Measurements from ENCODE around the gene MRPS6.
A peak's percentile ranks its signal among the peaks of the same experiment; 100 is the strongest.

Gene MRPS6

DNA sequence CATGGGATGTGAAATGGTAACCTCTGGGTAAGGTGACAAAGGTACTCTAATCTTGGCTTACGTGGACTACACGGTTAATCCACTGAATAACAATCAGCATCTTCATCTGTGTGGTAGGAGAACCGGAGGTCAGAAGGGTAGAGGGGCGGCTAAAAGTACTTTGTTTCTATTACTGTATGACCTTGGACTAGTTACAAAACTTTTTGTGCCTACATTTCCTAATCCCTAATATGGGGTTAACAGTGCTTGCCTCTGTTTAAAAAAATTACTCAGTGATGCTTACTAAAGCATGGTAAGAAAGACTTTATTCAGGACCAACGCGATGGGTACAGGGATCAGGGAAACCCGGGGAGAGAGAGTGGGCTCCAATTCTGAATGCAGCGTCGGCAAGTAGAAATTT, 1.7 kb upstream of the MRPS6 start:
- DNase-seq: no peak

- peak in 23 of 58 donors; percentile 3 to 81 (median 45) for DNase-seq
Observed at GRCh38 chr21:34072145-34073031, 990 bp upstream of the MRPS6 start.

DNA sequence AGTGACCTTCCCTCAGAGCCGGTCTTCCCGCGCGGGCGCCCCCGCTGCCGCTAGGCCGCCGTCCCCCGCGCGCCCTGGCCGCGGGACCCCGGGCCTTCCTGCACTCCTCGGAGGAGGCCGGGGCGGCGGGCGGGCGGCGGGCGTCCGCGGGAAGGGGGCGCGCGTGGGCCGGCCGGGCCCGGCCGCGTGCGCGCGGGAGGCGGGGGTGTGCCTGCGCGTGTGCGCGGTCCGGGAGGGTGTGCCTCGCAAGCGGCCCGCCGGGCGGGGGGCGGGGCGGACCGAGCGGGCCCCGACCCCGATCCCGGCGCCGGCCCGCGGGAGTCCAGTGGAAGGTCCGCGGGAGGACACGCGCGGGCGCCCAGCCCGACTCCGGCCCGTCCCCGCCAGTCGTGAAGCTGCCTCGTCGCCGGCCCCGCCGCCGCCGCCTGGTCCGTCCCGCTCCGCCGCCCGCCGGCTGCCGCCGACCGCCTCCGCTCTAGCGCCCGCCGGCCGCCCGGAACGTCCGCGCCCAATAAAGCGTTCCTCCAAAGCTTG, 438 bp downstream of the MRPS6 start:
- DNase-seq: peak in 27 of 58 donors; percentile 10 to 63 (median 41)

DNA sequence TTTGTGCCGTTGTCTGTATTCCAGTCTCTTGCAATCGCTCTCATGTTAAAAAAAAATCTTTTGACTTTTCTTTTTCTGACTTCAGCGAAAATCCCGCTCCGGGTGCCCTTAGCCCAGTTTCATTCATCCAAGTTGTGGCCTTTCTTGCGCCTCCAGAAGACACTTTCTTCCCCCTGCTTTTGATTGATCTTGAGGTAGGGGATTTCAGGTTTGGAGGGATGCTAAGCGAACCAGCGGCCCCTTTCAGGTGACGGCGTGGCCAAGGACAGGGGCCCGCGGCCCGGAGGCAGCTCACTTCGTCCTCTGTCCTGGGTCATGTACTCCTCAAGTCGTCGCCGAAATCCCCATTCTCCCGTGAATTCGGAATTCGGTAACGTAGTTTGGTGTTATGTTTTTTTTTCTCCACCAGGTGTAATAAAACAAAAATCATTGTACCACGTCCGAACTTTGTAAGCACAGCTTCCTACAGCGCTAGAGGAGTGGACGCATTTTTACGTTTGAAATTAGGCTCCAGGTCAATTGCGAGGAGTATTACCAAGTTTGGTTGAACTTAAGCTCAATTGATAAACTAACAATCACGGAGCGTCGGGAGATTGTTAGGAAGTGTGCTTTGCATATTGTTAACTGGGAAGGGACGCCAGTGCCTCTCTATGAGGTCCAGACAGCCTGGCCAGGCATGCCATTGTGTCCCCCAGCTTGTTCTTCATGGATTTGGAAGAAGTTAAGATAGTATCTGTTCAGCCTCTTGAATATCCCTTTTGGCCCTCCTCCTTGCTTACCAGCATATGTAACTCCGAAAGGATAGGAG, 1.1 kb downstream of the MRPS6 start:
- peak in 3 of 58 donors; percentile 1 to 21 (median 2) for DNase-seq

DNA sequence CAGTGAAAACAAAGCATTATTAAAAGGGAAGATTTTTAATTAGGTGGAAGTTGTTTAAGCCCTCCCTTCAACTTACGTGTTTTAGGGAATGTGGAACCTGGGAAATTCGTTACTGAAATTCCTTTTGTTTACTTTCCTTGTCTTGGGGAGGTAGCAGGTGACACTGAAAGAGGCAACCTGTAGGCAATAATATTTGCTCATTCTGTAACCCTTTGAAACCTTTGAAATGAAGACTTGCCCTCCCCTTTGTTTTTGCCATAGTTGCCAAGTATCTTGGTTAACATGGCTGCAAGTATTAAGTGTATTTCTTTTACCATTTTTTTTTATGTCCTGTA, 1.7 kb downstream of the MRPS6 start:
- DNase-seq: no peak

GRCh38 chr21:34075760-34076660, 2.6 kb downstream of the MRPS6 start:
- no peak for DNase-seq

GRCh38 chr21:34076835-34077234, 3.5 kb downstream of the MRPS6 start:
- DNase-seq: no peak

DNA sequence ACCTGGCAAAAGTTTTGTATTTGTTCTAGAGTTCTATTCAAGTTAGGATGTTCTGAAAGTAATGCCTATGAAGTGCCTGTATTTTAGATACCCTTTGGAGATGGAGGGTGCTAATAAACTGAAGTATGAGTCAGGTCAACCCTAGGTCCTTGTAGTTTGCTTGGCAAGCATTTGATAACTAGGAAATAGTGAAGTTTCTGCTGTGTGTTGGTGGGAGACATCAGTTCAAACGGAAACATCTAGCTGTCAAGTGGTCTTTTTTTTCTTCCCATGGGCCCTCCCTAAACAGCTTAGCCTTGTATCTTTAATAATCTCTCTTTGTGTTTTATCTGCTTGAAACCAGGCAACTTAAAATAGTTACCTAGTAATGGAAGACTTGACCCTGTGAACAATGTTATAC, 4.5 kb downstream of the MRPS6 start:
- no peak for DNase-seq

- no peak for DNase-seq
Observed at GRCh38 chr21:34078915-34079314, 5.5 kb downstream of the MRPS6 start.

DNA sequence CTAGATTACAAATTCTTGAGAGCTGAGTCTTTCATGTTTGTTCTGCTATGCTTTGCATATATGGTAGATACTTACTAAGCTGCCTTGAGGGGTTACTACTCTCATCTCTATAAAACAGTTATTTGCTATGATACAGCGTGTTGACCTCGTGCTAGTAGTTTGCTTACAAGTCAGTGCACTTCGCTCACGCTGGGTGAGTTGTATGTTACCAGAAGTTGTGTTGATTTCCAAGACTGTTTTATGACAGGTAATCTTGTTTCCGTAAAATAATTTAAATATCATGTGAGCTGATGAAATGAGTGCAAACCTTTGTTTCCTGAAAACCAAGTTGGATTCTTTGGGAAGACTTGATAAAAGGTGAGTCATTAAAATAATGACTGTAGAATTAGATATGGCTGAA, 7.3 kb downstream of the MRPS6 start:
- DNase-seq: no peak

GRCh38 chr21:34082769-34083168, 9.4 kb downstream of the MRPS6 start:
- no peak for DNase-seq

GRCh38 chr21:34083357-34083756, 10.0 kb downstream of the MRPS6 start:
- DNase-seq: no peak

DNA sequence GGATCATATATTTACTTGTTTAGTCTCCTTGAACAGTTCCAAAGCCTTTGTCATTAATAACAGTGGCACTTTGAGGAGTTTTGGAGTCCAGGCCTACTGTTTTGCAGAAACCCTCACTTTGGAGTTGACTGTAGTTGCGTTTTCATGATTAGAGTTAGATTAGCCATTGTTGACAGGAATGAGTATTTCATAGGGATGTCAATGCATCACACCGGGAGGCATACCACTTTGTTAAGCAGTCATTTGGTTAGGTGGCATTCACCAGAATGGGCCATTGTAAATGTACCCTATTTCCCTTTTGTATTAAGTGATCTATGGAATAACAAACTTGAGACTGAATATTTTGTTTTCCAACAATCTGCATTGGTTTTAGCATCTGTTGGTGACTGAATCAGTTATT, 11.8 kb downstream of the MRPS6 start:
- no peak for DNase-seq

- no peak for DNase-seq
Observed at GRCh38 chr21:34086887-34087306, 13.5 kb downstream of the MRPS6 start.

DNA sequence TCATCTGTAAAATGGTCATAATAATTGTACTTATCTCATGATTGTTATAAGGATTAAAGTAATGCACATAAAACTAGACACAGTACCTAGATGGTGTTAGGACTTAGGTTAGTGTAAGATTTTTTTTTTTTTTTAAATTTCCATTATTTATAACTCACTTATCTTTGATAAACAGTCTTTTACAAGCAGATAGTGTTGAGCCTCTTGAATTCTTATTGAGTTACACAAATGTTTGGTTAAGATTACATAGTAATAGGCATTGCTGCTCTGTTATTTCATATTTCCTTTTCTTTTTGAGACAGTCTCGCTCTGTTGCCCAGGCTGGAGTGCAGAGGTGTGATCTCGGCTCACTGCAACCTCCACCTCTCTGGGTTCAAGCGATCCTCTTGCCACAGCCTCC, 15.4 kb downstream of the MRPS6 start:
- no peak for DNase-seq

DNA sequence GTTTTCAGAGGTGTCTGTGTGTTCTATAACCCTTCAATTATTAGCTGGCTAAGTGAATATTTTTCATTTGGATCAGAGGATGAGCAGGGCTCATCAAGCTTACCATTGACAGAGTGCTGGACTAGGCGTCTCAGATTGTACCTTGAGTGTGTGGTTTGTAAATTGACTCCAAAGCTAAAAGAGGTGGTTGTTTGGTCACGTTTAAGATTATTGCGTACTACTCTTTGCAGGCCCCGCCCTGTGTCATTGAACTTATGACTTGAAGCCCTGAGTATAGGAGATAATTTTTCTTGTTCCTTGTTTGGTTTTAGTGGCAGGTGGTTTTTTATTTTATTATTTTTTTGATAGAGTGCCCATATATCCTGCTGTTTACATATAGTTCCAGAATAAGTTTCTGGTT, 17.7 kb downstream of the MRPS6 start:
- no peak for DNase-seq

DNA sequence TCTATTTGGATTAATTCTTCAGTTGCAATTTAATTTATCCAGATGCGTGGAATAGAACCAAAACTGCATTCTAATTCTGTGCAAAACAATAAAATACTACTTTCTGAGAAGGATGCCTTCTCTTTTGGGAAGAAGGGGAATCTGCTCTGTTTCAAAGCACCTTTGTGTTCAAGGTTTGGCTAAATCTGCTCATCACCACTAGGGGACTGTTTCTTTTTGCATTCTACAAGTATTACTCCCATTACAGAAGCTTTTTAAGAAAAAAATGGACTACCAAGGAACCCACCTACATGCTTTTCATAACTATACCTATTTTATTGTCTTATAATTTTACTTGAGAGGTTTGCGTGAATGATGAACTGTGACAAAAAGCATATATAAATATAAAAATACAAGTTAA, 18.2 kb downstream of the MRPS6 start:
- no peak for DNase-seq

GRCh38 chr21:34092262-34092921, 19.0 kb downstream of the MRPS6 start:
- DNase-seq: no peak

GRCh38 chr21:34093083-34093482, 19.7 kb downstream of the MRPS6 start:
- no peak for DNase-seq

- no peak for DNase-seq
Observed at GRCh38 chr21:34094949-34095348, 21.6 kb downstream of the MRPS6 start.

- DNase-seq: no peak
Observed at GRCh38 chr21:34097442-34097841, 24.1 kb downstream of the MRPS6 start.

Data from anterior cingulate cortex (tissue), 58 donors.